ENCODE results near the gene CERS6.
A peak's percentile ranks its signal among the peaks of the same experiment; 100 is the strongest.

Gene CERS6

GRCh38 chr2:168685600-168686451 is 229.8 kb downstream of the CERS6 start:
- no peak for TF ChIP-seq CTCF (IDR thresholded peaks at IDR 0.05)
- no peaks in the 10 kb centered on the region for H3K79me2 ChIP-seq
- H3K36me3 ChIP-seq (ENCODE audit: control insufficient read depth, insufficient read depth, low read length) = no peaks in the 10 kb centered on the region

GRCh38 chr2:168686452-168687191 is 230.6 kb downstream of the CERS6 start:
- no peak overlapping the region for H3K9ac ChIP-seq
- H3K27me3 ChIP-seq (ENCODE audit: control insufficient read depth, insufficient read depth, low read length) = no peaks in the 10 kb centered on the region
- no peak overlapping the region for H3K27ac ChIP-seq
- no peaks in the 10 kb centered on the region for H3K36me3 ChIP-seq (ENCODE audit: control insufficient read depth, insufficient read depth, low read length)
- TF ChIP-seq CTCF (IDR thresholded peaks at IDR 0.05) = no peak
- H3K9me3 ChIP-seq (ENCODE audit: control insufficient read depth, low read length) = no peaks in the 10 kb centered on the region
- H2AFZ ChIP-seq = no peak overlapping the region
- no peaks in the 10 kb centered on the region for H3K79me2 ChIP-seq
- H3K4me1 ChIP-seq = no peaks in the 10 kb centered on the region
- H3K4me2 ChIP-seq (ENCODE audit: low read length) = no peak overlapping the region
- H3K4me3 ChIP-seq (ENCODE audit: low read depth, low read length) = no peak overlapping the region

More at GRCh38 chr2:168685600-168686451, 229.8 kb downstream of the CERS6 start:
- no peaks in the 10 kb centered on the region for H3K9me3 ChIP-seq (ENCODE audit: control insufficient read depth, low read length)
- H3K4me1 ChIP-seq = no peaks in the 10 kb centered on the region
- no peak overlapping the region for H3K4me2 ChIP-seq (ENCODE audit: low read length)
- H2AFZ ChIP-seq = no peak overlapping the region
- H3K4me3 ChIP-seq (ENCODE audit: low read depth, low read length) = no peak overlapping the region
- H3K9ac ChIP-seq = no peak overlapping the region
- H3K27ac ChIP-seq = no peak overlapping the region
- H3K27me3 ChIP-seq (ENCODE audit: control insufficient read depth, insufficient read depth, low read length) = no peaks in the 10 kb centered on the region

- H3K9ac ChIP-seq = no peak overlapping the region
- H3K4me2 ChIP-seq (ENCODE audit: low read length) = no peak overlapping the region
- H3K79me2 ChIP-seq = no peaks in the 10 kb centered on the region
- H3K36me3 ChIP-seq (ENCODE audit: control insufficient read depth, insufficient read depth, low read length) = no peaks in the 10 kb centered on the region
- no peak overlapping the region for H3K27ac ChIP-seq
- peak; percentile 10 for TF ChIP-seq CTCF (IDR thresholded peaks at IDR 0.05)
- no peak overlapping the region for H2AFZ ChIP-seq
- no peaks in the 10 kb centered on the region for H3K4me1 ChIP-seq
- H3K4me3 ChIP-seq (ENCODE audit: low read depth, low read length) = no peak overlapping the region
- no peaks in the 10 kb centered on the region for H3K9me3 ChIP-seq (ENCODE audit: control insufficient read depth, low read length)
- no peaks in the 10 kb centered on the region for H3K27me3 ChIP-seq (ENCODE audit: control insufficient read depth, insufficient read depth, low read length)
These were observed 231.2 kb downstream of the CERS6 start for GRCh38 chr2:168687314-168687713.

- no peak overlapping the region for H3K4me2 ChIP-seq (ENCODE audit: low read length)
- no peaks in the 10 kb centered on the region for H3K36me3 ChIP-seq (ENCODE audit: control insufficient read depth, insufficient read depth, low read length)
- H3K27me3 ChIP-seq (ENCODE audit: control insufficient read depth, insufficient read depth, low read length) = no peaks in the 10 kb centered on the region
- no peaks in the 10 kb centered on the region for H3K79me2 ChIP-seq
- H3K4me1 ChIP-seq = no peaks in the 10 kb centered on the region
- no peak for TF ChIP-seq CTCF (IDR thresholded peaks at IDR 0.05)
- no peak overlapping the region for H3K27ac ChIP-seq
- no peak overlapping the region for H2AFZ ChIP-seq
- H3K9me3 ChIP-seq (ENCODE audit: control insufficient read depth, low read length) = no peaks in the 10 kb centered on the region
- no peak overlapping the region for H3K4me3 ChIP-seq (ENCODE audit: low read depth, low read length)
- no peak overlapping the region for H3K9ac ChIP-seq
These were observed 234.4 kb downstream of the CERS6 start for GRCh38 chr2:168690381-168690885.

All from parathyroid adenoma (tissue), 2 donors.